ENCODE data around the gene ITGA5.

The ITGA5 gene

DNA sequence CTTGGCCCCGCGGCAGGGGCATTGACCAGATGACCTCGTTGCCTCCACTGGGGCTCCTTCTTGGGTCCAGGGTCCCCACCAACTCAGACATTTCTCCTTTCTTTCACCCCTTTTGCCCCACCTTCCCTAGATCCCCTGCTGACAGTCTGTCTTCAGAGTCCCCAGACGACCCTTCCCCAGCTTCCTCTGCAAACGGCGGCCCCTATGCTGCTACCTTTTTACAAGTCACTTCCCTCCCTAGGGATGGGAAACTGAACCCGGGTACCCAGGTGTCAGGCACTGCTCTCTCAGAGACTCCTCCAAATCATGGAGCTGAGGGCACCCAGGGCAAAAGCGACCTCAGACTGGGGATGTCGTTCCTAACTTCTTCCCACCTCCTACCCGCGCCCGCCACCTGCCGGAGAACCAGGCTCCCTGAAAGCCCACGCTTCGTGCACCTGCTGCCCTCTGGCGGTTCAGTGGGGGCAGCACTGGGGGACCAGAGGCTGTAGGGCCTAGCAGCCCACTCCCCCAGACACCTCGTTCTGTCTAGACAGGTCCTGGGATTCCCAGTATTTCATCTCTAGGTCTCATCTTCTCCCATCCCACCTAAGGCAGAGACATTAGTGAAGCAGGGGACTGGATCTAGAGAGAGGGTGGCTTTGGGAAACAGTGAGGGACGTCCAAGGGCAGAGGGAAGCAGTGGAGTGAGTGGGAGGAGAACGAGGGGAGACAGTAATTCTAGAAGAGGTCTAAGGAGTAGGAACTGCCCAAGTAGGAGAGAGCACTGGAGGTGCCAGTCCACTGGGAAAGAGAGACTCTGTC lies 39.5 kb downstream of the ITGA5 start:
- Histone ChIP-seq H3K9me2 (replicated peaks; ENCODE audit: control insufficient read depth, low read length) (no peaks in the 10 kb centered on the region), H3K4me3 (ENCODE audit: low read length) (peak overlapping the region; percentile 41), H3K9me3 (ENCODE audit: control insufficient read depth, insufficient read depth, low read length) (no peaks in the 10 kb centered on the region), H3K4me1 (ENCODE audit: control insufficient read depth, low read length) (peaks cover 13% of the 10 kb centered on the region), H4K20me1 (ENCODE audit: control insufficient read depth, insufficient read depth, low read depth, low read length) (no peaks in the 10 kb centered on the region), H3F3A (ENCODE audit: control insufficient read depth, insufficient read depth) (no peaks in the 10 kb centered on the region), H3K27ac (ENCODE audit: low read depth, low read length) (no peak overlapping the region), H3K36me3 (ENCODE audit: control insufficient read depth, low read length) (no peaks in the 10 kb centered on the region), H3K4me2 (ENCODE audit: low read length) (peak overlapping the region; percentile 59), H3K79me2 (ENCODE audit: control insufficient read depth, low read length) (no peaks in the 10 kb centered on the region), H3K27me3 (ENCODE audit: control insufficient read depth, low read length) (no peaks in the 10 kb centered on the region)
- TF ChIP-seq, protein P1, sequence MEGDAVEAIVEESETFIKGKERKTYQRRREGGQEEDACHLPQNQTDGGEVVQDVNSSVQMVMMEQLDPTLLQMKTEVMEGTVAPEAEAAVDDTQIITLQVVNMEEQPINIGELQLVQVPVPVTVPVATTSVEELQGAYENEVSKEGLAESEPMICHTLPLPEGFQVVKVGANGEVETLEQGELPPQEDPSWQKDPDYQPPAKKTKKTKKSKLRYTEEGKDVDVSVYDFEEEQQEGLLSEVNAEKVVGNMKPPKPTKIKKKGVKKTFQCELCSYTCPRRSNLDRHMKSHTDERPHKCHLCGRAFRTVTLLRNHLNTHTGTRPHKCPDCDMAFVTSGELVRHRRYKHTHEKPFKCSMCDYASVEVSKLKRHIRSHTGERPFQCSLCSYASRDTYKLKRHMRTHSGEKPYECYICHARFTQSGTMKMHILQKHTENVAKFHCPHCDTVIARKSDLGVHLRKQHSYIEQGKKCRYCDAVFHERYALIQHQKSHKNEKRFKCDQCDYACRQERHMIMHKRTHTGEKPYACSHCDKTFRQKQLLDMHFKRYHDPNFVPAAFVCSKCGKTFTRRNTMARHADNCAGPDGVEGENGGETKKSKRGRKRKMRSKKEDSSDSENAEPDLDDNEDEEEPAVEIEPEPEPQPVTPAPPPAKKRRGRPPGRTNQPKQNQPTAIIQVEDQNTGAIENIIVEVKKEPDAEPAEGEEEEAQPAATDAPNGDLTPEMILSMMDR (IDR thresholded peaks at IDR 0.05; ENCODE audit: low read depth, low read length, poor library complexity, severe bottlenecking): peak; percentile 100
- TF ChIP-seq EZH2phosphoT487 (IDR thresholded peaks at IDR 0.05; ENCODE audit: borderline replicate concordance, low read length): no peak

DNA sequence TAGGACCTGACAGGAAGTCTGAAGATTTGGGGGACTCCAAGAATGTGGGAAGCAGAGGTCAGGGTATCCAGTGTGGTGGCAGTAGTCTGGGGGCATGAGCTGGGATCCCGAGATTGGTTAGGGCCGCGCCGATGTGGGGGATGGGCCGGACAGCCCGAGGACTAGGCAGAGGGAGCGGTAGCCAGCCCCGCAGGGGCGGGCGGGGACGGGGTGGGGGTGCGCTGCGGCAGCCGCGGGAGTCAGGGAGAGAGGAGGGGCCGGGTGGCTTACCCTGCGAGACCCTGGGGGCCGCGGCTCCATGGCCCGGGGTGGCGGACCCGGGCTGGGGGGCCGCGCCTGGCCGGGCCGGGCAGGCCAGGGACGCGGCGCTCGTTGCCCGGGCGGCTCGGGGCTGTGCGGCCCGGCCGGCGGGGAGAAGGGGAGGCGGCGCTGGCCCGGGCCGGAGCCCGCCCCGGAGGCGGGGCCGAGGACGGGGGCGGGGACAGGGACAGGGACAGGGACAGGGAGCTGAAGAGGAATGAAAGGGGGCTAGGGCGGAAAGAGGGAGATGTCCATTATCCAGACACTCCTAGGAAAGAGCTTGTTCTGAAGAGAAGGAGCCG lies 40.2 kb downstream of the ITGA5 start:
- no peaks in the 10 kb centered on the region for H3K27me3 ChIP-seq (ENCODE audit: control insufficient read depth, low read length)
- no peaks in the 10 kb centered on the region for H3K9me3 ChIP-seq (ENCODE audit: control insufficient read depth, insufficient read depth, low read length)
- no peaks in the 10 kb centered on the region for H4K20me1 ChIP-seq (ENCODE audit: control insufficient read depth, insufficient read depth, low read depth, low read length)
- no peaks in the 10 kb centered on the region for H3K9me2 ChIP-seq (replicated peaks; ENCODE audit: control insufficient read depth, low read length)
- no peaks in the 10 kb centered on the region for H3F3A ChIP-seq (ENCODE audit: control insufficient read depth, insufficient read depth)
- peak overlapping the region; percentile 59; the same call in 1 of the 2 replicates for H3K4me2 ChIP-seq (ENCODE audit: low read length)
- peak overlapping the region; percentile 41; the same call in 1 of the 2 replicates for H3K4me3 ChIP-seq (ENCODE audit: low read length)
- H3K4me1 ChIP-seq (ENCODE audit: control insufficient read depth, low read length): peaks cover 6% of the 10 kb centered on the region
- H3K79me2 ChIP-seq (ENCODE audit: control insufficient read depth, low read length): no peaks in the 10 kb centered on the region
- TF ChIP-seq, protein P1 (IDR thresholded peaks at IDR 0.05; ENCODE audit: low read depth, low read length, poor library complexity, severe bottlenecking): no peak
- no peak for TF ChIP-seq EZH2phosphoT487 (IDR thresholded peaks at IDR 0.05; ENCODE audit: borderline replicate concordance, low read length)
- H3K27ac ChIP-seq (ENCODE audit: low read depth, low read length): no peak overlapping the region
- H3K36me3 ChIP-seq (ENCODE audit: control insufficient read depth, low read length): no peaks in the 10 kb centered on the region

DNA sequence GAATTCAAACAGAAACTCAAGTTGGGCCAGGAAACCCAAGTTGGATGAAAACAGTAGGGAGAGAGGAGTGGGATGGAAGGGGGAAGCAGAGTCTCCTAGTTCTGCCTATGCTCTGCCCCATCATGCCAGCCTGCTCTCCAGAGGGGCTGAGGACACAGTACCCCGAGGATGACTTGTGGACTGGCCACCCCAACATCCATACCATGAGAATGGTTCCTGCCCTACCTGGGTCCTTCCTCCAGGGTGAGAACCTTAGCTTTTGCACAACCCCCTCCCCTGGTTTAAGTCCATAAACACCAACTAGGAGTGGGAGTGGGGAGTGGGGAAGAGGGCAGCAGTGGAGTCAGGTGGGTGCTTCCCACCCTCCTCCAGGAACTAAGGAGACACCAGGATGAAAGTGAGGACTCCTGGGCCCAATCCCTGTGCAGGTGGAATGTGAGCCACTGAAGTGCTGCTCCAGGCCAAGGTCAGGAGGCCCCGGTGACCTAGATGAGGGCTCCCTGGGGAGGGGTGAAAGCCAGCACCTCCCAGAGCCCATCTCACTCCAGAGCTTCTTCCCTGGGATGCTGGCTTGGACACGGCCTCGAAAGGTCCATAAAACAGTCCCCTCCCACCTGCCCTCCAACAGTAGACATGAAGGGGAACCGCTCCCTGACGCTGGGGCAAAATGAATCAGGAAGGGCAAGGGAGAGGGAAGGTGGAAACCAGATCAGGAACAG lies 41.1 kb downstream of the ITGA5 start:
- no peaks in the 10 kb centered on the region for H3F3A ChIP-seq (ENCODE audit: control insufficient read depth, insufficient read depth)
- no peak overlapping the region for H3K27ac ChIP-seq (ENCODE audit: low read depth, low read length)

More for the DNA sequence above, 41.1 kb downstream of the ITGA5 start:
- Histone ChIP-seq H3K9me2 (replicated peaks; ENCODE audit: control insufficient read depth, low read length) (no peaks in the 10 kb centered on the region), H4K20me1 (ENCODE audit: control insufficient read depth, insufficient read depth, low read depth, low read length) (no peaks in the 10 kb centered on the region), H3K36me3 (ENCODE audit: control insufficient read depth, low read length) (no peaks in the 10 kb centered on the region), H3K4me1 (ENCODE audit: control insufficient read depth, low read length) (peaks cover 4% of the 10 kb centered on the region), H3K27me3 (ENCODE audit: control insufficient read depth, low read length) (no peaks in the 10 kb centered on the region), H3K79me2 (ENCODE audit: control insufficient read depth, low read length) (no peaks in the 10 kb centered on the region), H3K9me3 (ENCODE audit: control insufficient read depth, insufficient read depth, low read length) (no peaks in the 10 kb centered on the region), H3K4me2 (ENCODE audit: low read length) (no peak overlapping the region), H3K4me3 (ENCODE audit: low read length) (no peak overlapping the region)
- TF ChIP-seq, protein P1 (IDR thresholded peaks at IDR 0.05; ENCODE audit: low read depth, low read length, poor library complexity, severe bottlenecking): no peak
- TF ChIP-seq EZH2phosphoT487 (IDR thresholded peaks at IDR 0.05; ENCODE audit: borderline replicate concordance, low read length): no peak
